Upper lobe of left lung (tissue), 6 donors: ENCODE results near the gene TBC1D14. TPM values are rescaled to one million over a fixed set of nuclear protein-coding genes. Genes with fewer than 3 reads are reported as not detected.

Experiments
- ATAC-seq, 2 donors: fragments of 200-7000 bp; cut with Tn5 transposase; one replicate each; pipeline ENCODE4 v1.9.1; 2022; ENCODE audit warnings: mild to moderate bottlenecking in 2 of 2, moderate library complexity in 2 of 2; ENCODE audit not compliant: low FRiP score in 2 of 2
- DNase-seq, 2 donors: peaks; one replicate each; pipeline ENCODE4 v3.0.0-alpha.2; 2019 to 2020
- H3K27ac ChIP-seq, 4 donors: fragments of 200-600 bp; sonication (generic); one replicate each; pipeline ENCODE4 v1.5.1; 2016 to 2019
- H3K27me3 ChIP-seq, 4 donors: fragments of 200-600 bp; sonication (generic); one replicate each; pipeline ENCODE4 v1.5.1; 2017 to 2019
- H3K36me3 ChIP-seq, 4 donors: fragments of 200-600 bp; sonication (generic); one replicate each; pipeline ENCODE4 v1.5.1; 2016 to 2019
- H3K4me1 ChIP-seq, 4 donors: fragments of 200-600 bp; sonication (generic); one replicate each; pipeline ENCODE4 v1.5.1; 2018 to 2019
- H3K4me3 ChIP-seq, 4 donors: fragments of 200-600 bp; sonication (generic); one replicate each; pipeline ENCODE4 v1.5.1; 2017 to 2019; ENCODE audit warnings: mild to moderate bottlenecking in 2 of 4, moderate library complexity in 1 of 4
- H3K9me3 ChIP-seq, 4 donors: fragments of 200-600 bp; sonication (generic); one replicate each; pipeline ENCODE4 v1.5.1; 2018 to 2019
- EP300 ChIP-seq, 4 donors: sonication (generic); formaldehyde crosslinking; IDR thresholded peaks; one replicate each; pipeline ENCODE4 v1.5.1; 2017; ENCODE audit warnings: antibody characterized with exemption in 4 of 4, control low read depth in 2 of 4
- POLR2A ChIP-seq, 4 donors: fragments of 450-650 bp; IDR thresholded peaks; one replicate each; pipeline ENCODE4 v1.5.1; 2016 to 2017; ENCODE audit warnings: antibody characterized with exemption in 4 of 4, mild to moderate bottlenecking in 2 of 4
- POLR2AphosphoS5 ChIP-seq, 2 donors: sonication (generic); formaldehyde crosslinking; IDR thresholded peaks; one replicate each; pipeline ENCODE4 v1.5.1; 2017; ENCODE audit warnings: antibody characterized with exemption in 2 of 2
- WGBS, 2 donors: methylation state at CpG; one replicate each; pipeline ENCODE4 v1.1.5; 2017 to 2018; 5-methylcytosine and 5-hydroxymethylcytosine counted together
- total RNA-seq, 6 donors: library from RNA; depleted of rRNA in 4 of 6; stranded (reverse); fragments of >200 nt in 4 of 6; gene quantifications; one replicate each; pipeline versions ENCODE4 v1.1.0 to v1.2.1, GENCODE V29; 2016 to 2021
- TF ChIP-seq, protein P1 (sequence below), 6 experiments: fragments of 450-650 bp in 4 of 6; fragments of 200-600 bp in 2 of 6; sonication (generic) in 2 of 6; IDR thresholded peaks; one replicate each; pipeline ENCODE4 v1.5.1; 2016 to 2019; ENCODE audit warnings: antibody characterized with exemption in 6 of 6
- donor health status: DM: no; HTN: no; CAD: no; lungs with moderate emphysema.
- donor health status: DM: no; HTN: yes; CAD: no; lungs with severe emphysema.

The TBC1D14 gene
- total RNA-seq, 6 donors from 2014 or later: 47.7 to 61.8 (median 57.8) TPM

DNA sequence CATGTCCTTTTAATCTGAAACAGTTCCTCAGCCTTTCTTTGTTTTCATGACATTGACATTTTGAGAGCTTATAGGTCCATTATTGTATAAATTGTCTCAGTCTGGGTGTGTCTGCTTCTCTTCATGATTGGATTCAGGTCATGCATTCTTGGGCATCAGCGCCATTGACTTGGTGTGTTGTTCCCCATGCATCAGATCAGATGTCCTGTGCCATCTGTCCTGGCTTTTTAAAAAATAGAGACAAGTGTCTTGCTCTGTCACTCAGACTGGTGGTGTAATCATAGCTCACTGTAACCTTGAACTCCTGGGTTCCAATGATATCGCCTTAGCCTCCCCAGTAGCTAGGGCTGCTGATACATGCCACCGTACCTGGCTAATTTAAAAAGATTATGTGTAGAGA lies 55.7 kb downstream of the TBC1D14 start:
- no peak for DNase-seq
- no peak overlapping the region for H3K4me3 ChIP-seq
- TF ChIP-seq POLR2A (IDR thresholded peaks at IDR 0.05) (no peak), EP300 (IDR thresholded peaks at IDR 0.05) (no peak), POLR2AphosphoS5 (IDR thresholded peaks at IDR 0.05) (no peak)
- TF ChIP-seq, protein P1, sequence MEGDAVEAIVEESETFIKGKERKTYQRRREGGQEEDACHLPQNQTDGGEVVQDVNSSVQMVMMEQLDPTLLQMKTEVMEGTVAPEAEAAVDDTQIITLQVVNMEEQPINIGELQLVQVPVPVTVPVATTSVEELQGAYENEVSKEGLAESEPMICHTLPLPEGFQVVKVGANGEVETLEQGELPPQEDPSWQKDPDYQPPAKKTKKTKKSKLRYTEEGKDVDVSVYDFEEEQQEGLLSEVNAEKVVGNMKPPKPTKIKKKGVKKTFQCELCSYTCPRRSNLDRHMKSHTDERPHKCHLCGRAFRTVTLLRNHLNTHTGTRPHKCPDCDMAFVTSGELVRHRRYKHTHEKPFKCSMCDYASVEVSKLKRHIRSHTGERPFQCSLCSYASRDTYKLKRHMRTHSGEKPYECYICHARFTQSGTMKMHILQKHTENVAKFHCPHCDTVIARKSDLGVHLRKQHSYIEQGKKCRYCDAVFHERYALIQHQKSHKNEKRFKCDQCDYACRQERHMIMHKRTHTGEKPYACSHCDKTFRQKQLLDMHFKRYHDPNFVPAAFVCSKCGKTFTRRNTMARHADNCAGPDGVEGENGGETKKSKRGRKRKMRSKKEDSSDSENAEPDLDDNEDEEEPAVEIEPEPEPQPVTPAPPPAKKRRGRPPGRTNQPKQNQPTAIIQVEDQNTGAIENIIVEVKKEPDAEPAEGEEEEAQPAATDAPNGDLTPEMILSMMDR (IDR thresholded peaks at IDR 0.05): no peak
- peaks cover 0 to 20% (median 8%) of the 10 kb centered on the region in 4 donors for H3K36me3 ChIP-seq
- H3K4me1 ChIP-seq: peaks cover 0 to 20% (median 11%) of the 10 kb centered on the region in 4 donors
- H3K27me3 ChIP-seq: no peaks in the 10 kb centered on the region
- 100% methylated on average over 3 of the region's 3 CpGs for WGBS, 2 donors
- ATAC-seq: no peak
- no peaks in the 10 kb centered on the region for H3K9me3 ChIP-seq
- H3K27ac ChIP-seq: no peak overlapping the region

GRCh38 chr4:6967846-6968340 lies 58.3 kb downstream of the TBC1D14 start:
- Histone ChIP-seq H3K9me3 (no peaks in the 10 kb centered on the region), H3K4me3 (no peak overlapping the region), H3K36me3 (peaks cover 0 to 20% (median 8%) of the 10 kb centered on the region in 4 donors), H3K4me1 (peaks cover 0 to 18% (median 10%) of the 10 kb centered on the region in 4 donors), H3K27ac (no peak overlapping the region), H3K27me3 (no peaks in the 10 kb centered on the region)
- ATAC-seq (no peak), DNase-seq (no peak)
- 81 to 88% methylated on average over 11 to 15 of the region's 15 CpGs for WGBS, 2 donors
- TF ChIP-seq, protein P1 (IDR thresholded peaks at IDR 0.05): no peak
- no peak for TF ChIP-seq POLR2A (IDR thresholded peaks at IDR 0.05)
- no peak for TF ChIP-seq EP300 (IDR thresholded peaks at IDR 0.05)
- no peak for TF ChIP-seq POLR2AphosphoS5 (IDR thresholded peaks at IDR 0.05)

GRCh38 chr4:6968496-6968895 lies 58.9 kb downstream of the TBC1D14 start:
- TF ChIP-seq POLR2AphosphoS5 (IDR thresholded peaks at IDR 0.05): no peak
- TF ChIP-seq POLR2A (IDR thresholded peaks at IDR 0.05): no peak
- TF ChIP-seq EP300 (IDR thresholded peaks at IDR 0.05): no peak
- TF ChIP-seq, protein P1 (IDR thresholded peaks at IDR 0.05): no peak
- H3K4me3 ChIP-seq: no peak overlapping the region
- ATAC-seq (no peak), DNase-seq (no peak)
- no peak overlapping the region for H3K27ac ChIP-seq
- 69 to 75% methylated on average over 4 to 11 of the region's 11 CpGs for WGBS, 2 donors
- H3K4me1 ChIP-seq: peaks cover 0 to 12% (median 7%) of the 10 kb centered on the region in 4 donors
- H3K27me3 ChIP-seq: no peaks in the 10 kb centered on the region
- no peaks in the 10 kb centered on the region for H3K9me3 ChIP-seq
- H3K36me3 ChIP-seq: peaks cover 0 to 20% (median 8%) of the 10 kb centered on the region in 4 donors

DNA sequence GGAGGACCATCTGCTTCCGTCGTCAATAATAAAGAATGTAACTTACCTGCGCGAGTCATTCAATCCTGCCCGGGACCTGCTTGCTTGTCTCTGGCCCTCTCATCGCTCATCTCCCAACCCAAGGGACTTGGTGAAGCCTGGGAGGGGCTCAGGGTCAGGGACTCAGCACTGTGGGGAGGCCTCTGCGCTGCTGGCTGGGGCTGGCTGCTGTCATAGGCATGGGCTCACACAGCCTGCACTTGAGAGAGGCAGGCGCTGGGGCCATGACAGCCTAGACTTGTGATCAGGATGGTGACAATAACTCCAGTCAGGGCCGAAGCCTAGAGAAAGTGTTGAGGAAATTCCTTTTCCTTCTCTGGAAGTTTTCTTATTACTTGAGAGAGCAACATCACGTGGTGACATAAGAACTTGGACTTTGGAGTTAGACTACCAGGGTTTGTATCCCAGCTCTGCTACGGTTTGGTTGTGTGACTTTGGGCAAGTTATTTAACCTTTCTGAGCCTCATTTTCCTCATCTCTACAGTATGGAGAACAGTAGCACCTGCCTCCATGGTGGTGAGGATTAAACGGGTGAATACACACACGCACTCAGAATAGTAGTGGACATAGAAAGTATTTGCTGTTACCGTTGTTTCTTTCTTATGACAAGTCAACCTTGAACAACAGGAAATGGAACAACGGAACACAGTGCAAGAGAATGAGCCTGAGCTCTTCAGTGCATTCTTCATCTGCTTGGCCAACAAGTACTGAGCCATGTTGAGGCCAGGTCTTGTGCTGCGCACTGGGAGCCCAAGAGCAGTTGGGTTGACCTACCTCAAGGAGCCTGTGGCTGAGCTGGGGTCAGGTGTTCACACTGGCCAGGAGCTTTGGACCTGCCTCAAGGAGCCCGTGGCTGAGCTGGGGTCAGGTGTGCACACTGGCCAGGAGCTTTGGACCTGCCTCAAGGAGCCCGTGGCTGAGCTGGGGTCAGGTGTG lies 60.5 kb downstream of the TBC1D14 start:
- Histone ChIP-seq H3K27ac (no peak overlapping the region), H3K4me3 (no peak overlapping the region), H3K4me1 (peaks cover 5 to 11% (median 10%) of the 10 kb centered on the region in 4 donors), H3K36me3 (peaks cover 0 to 20% (median 8%) of the 10 kb centered on the region in 4 donors), H3K27me3 (no peaks in the 10 kb centered on the region), H3K9me3 (no peaks in the 10 kb centered on the region)
- no peak for TF ChIP-seq POLR2AphosphoS5 (IDR thresholded peaks at IDR 0.05)
- no peak for TF ChIP-seq EP300 (IDR thresholded peaks at IDR 0.05)
- TF ChIP-seq POLR2A (IDR thresholded peaks at IDR 0.05): no peak
- TF ChIP-seq, protein P1 (IDR thresholded peaks at IDR 0.05): no peak
- DNase-seq (no peak), ATAC-seq (no peak)
- WGBS, 2 donors: 92 to 94% methylated on average over 14 to 18 of the region's 18 CpGs
